Dendritic cell treated with granulocyte-macrophage colony-stimulating factor and Interleukin-4, amounts not matched to agents 40 ng/mL and 50 ng/mL, for 4 days (primary cell): ENCODE results near the gene NKPD1.
A peak's percentile ranks its signal among the peaks of the same experiment; 100 is the strongest.

Experiments used
- H3K27ac Mint-ChIP-seq: one replicate; pipeline ENCODE4 v1.8.0; 2022; ENCODE audit warnings: mild to moderate bottlenecking, mixed read lengths
- H3K27me3 Mint-ChIP-seq: one replicate; pipeline ENCODE4 v1.8.0; 2022; ENCODE audit warnings: mild to moderate bottlenecking, mixed read lengths
- H3K36me3 Mint-ChIP-seq: one replicate; pipeline ENCODE4 v1.8.0; 2022; ENCODE audit warnings: low read depth, mixed read lengths
- H3K4me1 Mint-ChIP-seq: one replicate; pipeline ENCODE4 v1.8.0; 2022; ENCODE audit warnings: low read depth, mixed read lengths
- H3K4me3 Mint-ChIP-seq: one replicate; pipeline ENCODE4 v1.8.0; 2022; ENCODE audit warnings: mild to moderate bottlenecking, moderate library complexity, mixed read lengths
- H3K9me3 Mint-ChIP-seq: one replicate; pipeline ENCODE4 v1.8.0; 2022; ENCODE audit warnings: mixed read lengths
- intact Hi-C: fragments of 100-400 bp; cut with micrococcal nuclease; formaldehyde crosslinking; loops from one replicate; pipeline ENCODE4 v1.15.0; 2022

NKPD1 gene

DNA sequence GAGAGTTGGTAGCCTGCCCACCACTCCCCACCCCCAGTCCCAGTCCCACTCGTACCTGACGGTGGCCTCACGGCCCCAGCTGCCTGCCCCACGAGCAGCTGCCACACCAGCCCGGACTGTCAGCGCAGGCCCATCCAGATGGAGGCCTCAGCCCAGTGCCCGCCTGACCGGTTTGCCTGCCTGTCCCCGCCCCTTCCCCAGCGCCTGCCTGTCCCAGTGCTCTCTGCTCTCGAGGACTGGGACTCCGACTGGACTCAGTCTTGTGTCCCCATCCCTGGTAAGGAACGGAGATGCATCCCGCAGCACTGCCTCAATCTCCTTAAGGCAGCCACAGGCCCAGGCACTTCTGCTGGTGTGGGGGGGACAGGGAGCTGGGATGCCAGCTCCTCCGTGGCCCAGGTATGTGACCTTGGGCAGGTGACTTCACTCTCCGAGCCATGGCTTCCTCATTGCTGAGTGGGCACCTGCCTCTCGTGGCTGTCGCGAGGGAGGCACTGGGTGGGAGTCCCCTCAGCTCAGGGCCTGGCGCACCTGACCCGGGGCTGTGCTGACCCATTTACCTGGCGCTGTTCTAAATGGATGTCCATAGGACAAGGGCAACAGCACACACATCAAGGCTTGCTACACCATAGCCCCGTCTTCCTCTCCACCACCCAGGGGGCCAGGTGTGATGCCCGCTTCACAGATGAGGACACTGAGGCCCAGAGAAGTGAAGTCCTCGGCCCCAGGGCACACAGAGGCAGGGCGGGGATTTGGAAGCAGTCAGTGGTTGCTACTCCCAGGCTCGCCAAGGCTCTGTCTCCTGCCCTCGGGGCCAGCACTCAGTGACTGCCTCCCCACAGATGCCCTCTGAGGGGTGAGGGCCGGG is at the start of gene NKPD1:
TSS of gene NKPD1 (minus strand) at position 113 of the 868 bp plus-strand sequence. CDS start 832 bp downstream, outside the sequence.
- Mint-ChIP-seq H3K36me3 (no peaks in the 10 kb centered on the region), H3K9me3 (no peaks in the 10 kb centered on the region), H3K27ac (no peak within 1 kb of the TSS), H3K4me1 (peaks cover 16% of the 10 kb centered on the region), H3K27me3 (peaks cover 65% of the 10 kb centered on the region), H3K4me3 (no peak within 1 kb of the TSS)
- intact Hi-C loops, result no loop called here

DNA sequence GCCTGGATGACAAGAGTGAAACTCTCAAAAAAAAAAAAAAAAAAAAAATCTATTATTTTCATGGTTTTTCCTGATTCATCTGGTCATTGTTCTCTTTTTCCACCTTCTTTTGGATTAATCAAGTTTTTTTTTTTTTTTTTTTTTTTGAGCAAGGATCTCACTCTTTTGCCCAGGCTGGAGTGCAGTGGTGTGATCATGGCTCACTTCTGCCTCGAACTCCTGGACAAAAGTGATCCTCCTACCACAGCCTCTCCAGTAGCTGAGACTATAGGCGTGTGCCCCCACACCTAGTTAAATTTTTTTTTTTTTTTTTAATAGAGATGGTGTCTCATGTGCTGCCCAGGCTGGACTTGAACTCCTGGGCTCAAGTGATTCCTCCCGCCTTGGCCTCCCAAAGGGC is 45.5 kb upstream of the NKPD1 start:
- peaks cover 11% of the 10 kb centered on the region for H3K27me3 Mint-ChIP-seq
- H3K36me3 Mint-ChIP-seq, result no peaks in the 10 kb centered on the region
- H3K4me1 Mint-ChIP-seq, result peaks cover 8% of the 10 kb centered on the region
- H3K4me3 Mint-ChIP-seq, result no peak overlapping the region
- intact Hi-C loops, result no loop called here
- H3K27ac Mint-ChIP-seq, result no peak overlapping the region
- H3K9me3 Mint-ChIP-seq, result no peaks in the 10 kb centered on the region

DNA sequence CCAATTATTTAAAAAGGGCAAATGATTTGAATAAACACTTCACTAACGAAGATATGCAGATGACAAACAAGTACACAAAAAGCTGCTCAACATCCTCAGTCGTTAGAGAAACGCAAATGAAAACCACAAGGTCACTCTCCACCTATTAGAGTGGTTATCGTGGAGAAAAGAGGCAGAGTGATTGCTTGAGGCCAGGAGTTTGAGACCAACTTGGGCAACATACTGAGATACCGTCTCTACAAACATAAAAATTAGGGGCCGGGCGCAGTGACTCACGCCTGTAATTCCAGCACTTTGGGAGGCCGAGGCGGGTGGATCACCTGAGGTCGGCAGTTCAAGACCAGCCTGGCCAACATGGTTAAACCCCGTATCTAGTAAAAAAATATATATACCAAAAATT is 45.0 kb upstream of the NKPD1 start:
- H3K4me3 Mint-ChIP-seq, result no peak overlapping the region
- H3K4me1 Mint-ChIP-seq, result peaks cover 7% of the 10 kb centered on the region
- intact Hi-C loops, result no loop called here
- no peaks in the 10 kb centered on the region for H3K36me3 Mint-ChIP-seq
- H3K27ac Mint-ChIP-seq, result no peak overlapping the region
- peaks cover 7% of the 10 kb centered on the region for H3K27me3 Mint-ChIP-seq
- no peaks in the 10 kb centered on the region for H3K9me3 Mint-ChIP-seq

GRCh38 chr19:45202637-45203036 is 41.9 kb upstream of the NKPD1 start:
- no peaks in the 10 kb centered on the region for H3K36me3 Mint-ChIP-seq
- H3K9me3 Mint-ChIP-seq, result no peaks in the 10 kb centered on the region
- no peak overlapping the region for H3K27ac Mint-ChIP-seq
- peaks cover 4% of the 10 kb centered on the region for H3K27me3 Mint-ChIP-seq
- no peak overlapping the region for H3K4me3 Mint-ChIP-seq
- intact Hi-C loops, result no loop called here
- no peaks in the 10 kb centered on the region for H3K4me1 Mint-ChIP-seq

DNA sequence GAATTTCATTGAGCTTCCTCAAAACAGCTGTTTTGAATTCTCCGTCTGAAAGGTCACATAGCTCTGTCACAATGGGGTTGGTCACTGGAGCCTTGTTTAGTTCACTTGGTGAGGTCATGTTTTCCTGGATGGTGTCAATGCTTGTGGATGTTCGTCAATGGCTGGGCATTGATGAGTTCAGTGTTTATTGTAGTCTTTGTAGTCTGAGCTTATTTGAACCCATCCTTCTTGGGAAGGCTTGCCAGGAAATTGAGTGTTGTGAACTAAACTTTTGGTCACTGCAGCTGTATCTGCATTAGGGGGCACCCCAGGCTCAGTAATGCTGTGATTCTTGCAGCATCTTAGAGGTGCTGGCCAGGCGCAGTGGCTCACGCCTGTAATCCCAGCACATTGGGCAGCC is 39.8 kb upstream of the NKPD1 start:
- intact Hi-C loops, result no loop called here

DNA sequence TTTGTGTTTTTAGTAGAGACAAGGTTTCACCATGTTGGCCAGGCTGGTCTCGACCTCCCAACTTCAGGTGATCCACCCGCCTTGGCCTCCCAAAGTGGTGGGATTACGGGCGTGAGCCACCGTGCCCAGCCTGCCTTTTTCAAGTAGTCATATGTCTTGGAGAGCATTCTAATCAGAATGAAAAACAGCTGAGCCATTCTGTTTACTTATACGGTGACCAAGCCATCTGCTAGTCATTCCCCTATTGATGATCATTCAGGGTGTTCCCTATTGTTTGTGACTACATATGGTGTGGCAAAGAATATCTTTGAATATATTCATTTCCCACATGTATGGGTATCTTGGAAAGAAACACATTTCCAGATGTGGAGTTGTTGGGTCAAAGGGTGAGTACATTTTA is 35.0 kb upstream of the NKPD1 start:
- Mint-ChIP-seq H3K27ac (no peak overlapping the region), H3K4me3 (no peak overlapping the region), H3K4me1 (no peaks in the 10 kb centered on the region), H3K9me3 (no peaks in the 10 kb centered on the region), H3K27me3 (peaks cover 4% of the 10 kb centered on the region), H3K36me3 (no peaks in the 10 kb centered on the region)
- intact Hi-C loops, result no loop called here

More for the DNA sequence above, 39.8 kb upstream of the NKPD1 start:
- Mint-ChIP-seq H3K4me1 (no peaks in the 10 kb centered on the region), H3K27me3 (peaks cover 4% of the 10 kb centered on the region), H3K36me3 (no peaks in the 10 kb centered on the region), H3K4me3 (no peak overlapping the region), H3K9me3 (no peaks in the 10 kb centered on the region), H3K27ac (no peak overlapping the region)

DNA sequence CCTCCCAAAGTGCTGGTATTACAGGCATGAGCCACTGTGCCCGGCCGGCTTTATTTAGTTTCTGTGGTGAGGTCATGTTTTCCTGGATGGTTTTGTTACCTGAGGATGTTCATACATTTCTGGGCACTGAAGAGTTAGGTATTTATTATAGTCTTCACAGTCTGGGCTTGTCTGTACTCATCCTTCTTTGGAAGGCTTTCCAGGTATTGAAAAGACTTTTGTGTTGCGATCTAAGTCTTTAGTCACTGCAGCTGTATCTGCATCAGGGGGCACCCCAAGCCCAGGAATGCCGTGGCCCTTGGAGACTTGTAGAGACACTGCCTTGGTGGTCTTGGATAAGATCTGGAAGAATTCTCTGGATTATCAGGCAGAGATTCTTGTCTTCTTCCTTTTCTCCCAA is 30.6 kb upstream of the NKPD1 start:
- H3K4me1 Mint-ChIP-seq, result peaks cover 4% of the 10 kb centered on the region
- no peak overlapping the region for H3K4me3 Mint-ChIP-seq
- no peak overlapping the region for H3K27ac Mint-ChIP-seq
- intact Hi-C loops, result no loop called here
- no peaks in the 10 kb centered on the region for H3K27me3 Mint-ChIP-seq
- peaks cover 6% of the 10 kb centered on the region for H3K36me3 Mint-ChIP-seq
- H3K9me3 Mint-ChIP-seq, result no peaks in the 10 kb centered on the region

- H3K4me1 Mint-ChIP-seq, result peaks cover 11% of the 10 kb centered on the region
- no peak overlapping the region for H3K4me3 Mint-ChIP-seq
- peaks cover 6% of the 10 kb centered on the region for H3K36me3 Mint-ChIP-seq
- no peaks in the 10 kb centered on the region for H3K27me3 Mint-ChIP-seq
- no peak overlapping the region for H3K27ac Mint-ChIP-seq
- intact Hi-C loops, result no loop called here
- no peaks in the 10 kb centered on the region for H3K9me3 Mint-ChIP-seq
Observed at GRCh38 chr19:45189971-45190370, 29.2 kb upstream of the NKPD1 start.

- H3K4me3 Mint-ChIP-seq, result no peak overlapping the region
- intact Hi-C loops, result no loop called here
- no peaks in the 10 kb centered on the region for H3K9me3 Mint-ChIP-seq
- no peaks in the 10 kb centered on the region for H3K27me3 Mint-ChIP-seq
- peaks cover 6% of the 10 kb centered on the region for H3K36me3 Mint-ChIP-seq
- H3K4me1 Mint-ChIP-seq, result peaks cover 31% of the 10 kb centered on the region
- H3K27ac Mint-ChIP-seq, result no peak overlapping the region
Observed at GRCh38 chr19:45187421-45188100, 26.8 kb upstream of the NKPD1 start.

DNA sequence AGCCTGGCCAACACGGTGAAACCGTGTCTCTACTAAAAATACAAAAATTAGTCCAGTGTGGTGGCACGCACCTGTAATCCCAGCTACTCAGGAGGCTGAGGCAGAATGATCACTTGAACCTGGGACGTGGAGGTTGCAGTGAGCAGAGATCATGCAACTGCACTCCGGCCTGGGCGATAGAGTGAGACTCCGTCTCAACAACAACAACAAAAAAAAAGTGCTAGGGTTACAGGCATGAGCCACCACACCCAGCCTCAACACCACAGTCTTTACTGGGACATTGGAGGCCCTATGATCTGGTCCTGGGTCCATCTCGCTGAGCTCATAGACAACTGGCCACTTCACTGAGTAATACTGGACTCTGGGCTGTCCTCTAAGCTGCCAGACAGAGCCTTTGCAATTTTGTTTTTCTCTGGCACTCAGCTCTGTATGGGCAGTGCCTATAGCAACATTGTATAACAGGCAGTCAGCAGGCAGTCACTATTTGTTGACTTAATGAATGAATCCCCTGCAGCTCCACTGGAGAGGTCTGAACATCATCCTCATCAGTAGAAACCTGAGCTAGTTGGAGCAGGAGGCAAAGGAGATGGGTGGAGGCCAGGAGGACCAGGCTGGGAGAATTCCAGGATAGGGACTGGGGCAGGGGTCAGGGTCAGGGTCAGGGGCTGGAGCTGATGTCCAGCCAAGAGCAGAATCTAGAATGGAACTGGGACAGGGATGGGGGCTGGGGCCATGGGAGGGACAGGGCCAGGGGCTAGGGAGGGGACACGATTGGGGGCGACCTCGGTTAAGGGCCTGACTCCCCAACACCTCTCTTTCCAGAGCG is 25.9 kb upstream of the NKPD1 start:
- intact Hi-C loops, result no loop called here
- H3K27ac Mint-ChIP-seq, result peak overlapping the region; percentile 18
- no peaks in the 10 kb centered on the region for H3K27me3 Mint-ChIP-seq
- H3K4me3 Mint-ChIP-seq, result no peak overlapping the region
- H3K9me3 Mint-ChIP-seq, result no peaks in the 10 kb centered on the region
- H3K36me3 Mint-ChIP-seq, result peaks cover 11% of the 10 kb centered on the region
- peaks cover 33% of the 10 kb centered on the region for H3K4me1 Mint-ChIP-seq

- intact Hi-C loops, result no loop called here
- Mint-ChIP-seq H3K27me3 (no peaks in the 10 kb centered on the region), H3K27ac (peak overlapping the region; percentile 56), H3K9me3 (no peaks in the 10 kb centered on the region), H3K4me1 (peaks cover 53% of the 10 kb centered on the region), H3K36me3 (peaks cover 27% of the 10 kb centered on the region), H3K4me3 (no peak overlapping the region)
Observed at GRCh38 chr19:45184115-45184514, 23.3 kb upstream of the NKPD1 start.

DNA sequence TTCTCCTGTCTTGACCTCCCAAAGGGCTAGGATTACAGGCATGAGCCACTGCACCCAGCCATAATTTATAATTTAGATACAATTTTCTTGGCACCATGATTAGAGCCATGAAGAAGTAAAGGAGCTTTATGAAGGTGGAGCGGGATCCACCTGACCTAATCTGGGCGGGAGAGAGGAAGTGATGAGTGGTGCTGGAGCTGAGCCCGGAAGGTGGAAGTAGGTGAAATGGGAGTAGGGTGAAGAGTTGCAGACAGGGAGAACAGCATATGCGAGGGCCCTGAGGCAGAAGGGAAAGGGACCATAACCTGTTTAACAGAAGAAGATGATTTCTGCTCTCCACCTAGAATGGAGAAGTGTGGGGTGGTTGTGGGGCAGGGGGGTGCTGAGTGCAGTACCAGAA is 22.0 kb upstream of the NKPD1 start:
- Mint-ChIP-seq H3K4me3 (no peak overlapping the region), H3K27ac (no peak overlapping the region), H3K27me3 (no peaks in the 10 kb centered on the region), H3K4me1 (peaks cover 53% of the 10 kb centered on the region), H3K36me3 (peaks cover 32% of the 10 kb centered on the region), H3K9me3 (no peaks in the 10 kb centered on the region)
- intact Hi-C loops, result no loop called here

DNA sequence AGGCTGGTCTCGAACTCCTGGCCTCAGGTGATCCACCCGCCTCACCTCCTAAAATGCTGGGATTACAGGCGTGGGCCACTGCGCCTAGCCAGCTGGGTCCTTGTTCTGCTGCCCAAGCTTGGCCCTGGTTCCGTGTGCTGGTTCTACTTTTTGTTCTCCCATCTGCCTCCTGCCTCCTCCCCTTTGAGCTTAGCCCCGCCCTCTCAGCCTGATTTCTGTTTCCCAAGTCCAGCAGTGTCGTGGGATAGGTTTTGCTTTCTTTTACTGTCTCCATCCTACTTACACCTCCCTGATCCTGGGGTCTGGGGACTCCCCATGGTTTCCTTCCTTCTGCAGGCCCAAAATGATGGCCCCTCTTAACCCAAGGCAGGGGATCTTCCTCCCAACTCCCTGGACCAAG is 20.2 kb upstream of the NKPD1 start:
- no peaks in the 10 kb centered on the region for H3K27me3 Mint-ChIP-seq

More for the DNA sequence above, 20.2 kb upstream of the NKPD1 start:
- Mint-ChIP-seq H3K4me3 (peak overlapping the region; percentile 78), H3K4me1 (peaks cover 49% of the 10 kb centered on the region), H3K36me3 (peaks cover 32% of the 10 kb centered on the region), H3K27ac (peak overlapping the region; percentile 44), H3K9me3 (no peaks in the 10 kb centered on the region)
- intact Hi-C loops, result no loop called here
